SJCRH30 (cell line): ENCODE measurements around the gene NT5C3A. TPM values are rescaled to one million over a fixed set of nuclear protein-coding genes. Genes with fewer than 3 reads are reported as not detected.

Experiments
- DNase-seq, 2 experiments: peaks; one replicate each; pipeline ENCODE4 v3.0.0-alpha.2; 2015 to 2020
- H3K27ac ChIP-seq: fragments of 250-450 bp; sonication (Bioruptor Pico); 2 replicates; pipeline ENCODE4 v1.5.1; 2020; ENCODE audit warnings: mild to moderate bottlenecking, moderate library complexity
- H3K27me3 ChIP-seq: fragments of 250-450 bp; sonication (Bioruptor Pico); 2 replicates; pipeline ENCODE4 v1.5.1; 2020; ENCODE audit warnings: mild to moderate bottlenecking, moderate library complexity
- H3K36me3 ChIP-seq: fragments of 250-450 bp; sonication (Bioruptor Pico); 2 replicates; pipeline ENCODE4 v1.5.1; 2020; ENCODE audit warnings: mild to moderate bottlenecking, moderate library complexity
- H3K4me1 ChIP-seq: fragments of 250-450 bp; sonication (Bioruptor Pico); 2 replicates; pipeline ENCODE4 v1.5.1; 2020; ENCODE audit warnings: mild to moderate bottlenecking, moderate library complexity
- H3K4me3 ChIP-seq: fragments of 250-450 bp; sonication (Bioruptor Pico); 2 replicates; pipeline ENCODE4 v1.5.1; 2020; ENCODE audit warnings: mild to moderate bottlenecking, moderate library complexity
- H3K9me3 ChIP-seq: fragments of 250-450 bp; sonication (Bioruptor Pico); replicated peaks from 2 replicates; pipeline ENCODE4 v1.5.1; 2020; ENCODE audit warnings: mild to moderate bottlenecking, moderate library complexity
- total RNA-seq: library from RNA; depleted of rRNA; stranded (reverse); fragments of >200 nt; shearing (Covaris generic); gene quantifications from 2 replicates; pipeline ENCODE4 v1.2.3, GENCODE V29; 2014

NT5C3A gene
- total RNA-seq, 1 experiment from 2014 or later = 45.1 TPM

GRCh38 chr7:33062782-33063443, 337 bp upstream of the NT5C3A start:
- H3K4me3 ChIP-seq = peak overlapping the region; percentile 96
- H3K27ac ChIP-seq = peak overlapping the region; percentile 88
- peaks cover 3% of the 10 kb centered on the region; the same call in 1 of the 2 replicates for H3K4me1 ChIP-seq
- no peaks in the 10 kb centered on the region for H3K27me3 ChIP-seq
- peaks cover 4% of the 10 kb centered on the region; the same call in 1 of the 2 replicates for H3K9me3 ChIP-seq
- peaks cover 5% of the 10 kb centered on the region; the same call in 1 of the 2 replicates for H3K36me3 ChIP-seq
- DNase-seq = peak; percentile 96 to 97

GRCh38 chr7:33061282-33061937, 1.2 kb downstream of the NT5C3A start:
- H3K9me3 ChIP-seq = peaks cover 4% of the 10 kb centered on the region; the same call in 1 of the 2 replicates
- peaks cover 3% of the 10 kb centered on the region; the same call in 1 of the 2 replicates for H3K4me1 ChIP-seq
- peak overlapping the region; percentile 88; the same call in 1 of the 2 replicates for H3K27ac ChIP-seq
- DNase-seq = peak in 1 of 2 experiments; percentile 8
- peaks cover 5% of the 10 kb centered on the region; the same call in 1 of the 2 replicates for H3K36me3 ChIP-seq
- H3K27me3 ChIP-seq = no peaks in the 10 kb centered on the region
- H3K4me3 ChIP-seq = peak overlapping the region; percentile 96

DNA sequence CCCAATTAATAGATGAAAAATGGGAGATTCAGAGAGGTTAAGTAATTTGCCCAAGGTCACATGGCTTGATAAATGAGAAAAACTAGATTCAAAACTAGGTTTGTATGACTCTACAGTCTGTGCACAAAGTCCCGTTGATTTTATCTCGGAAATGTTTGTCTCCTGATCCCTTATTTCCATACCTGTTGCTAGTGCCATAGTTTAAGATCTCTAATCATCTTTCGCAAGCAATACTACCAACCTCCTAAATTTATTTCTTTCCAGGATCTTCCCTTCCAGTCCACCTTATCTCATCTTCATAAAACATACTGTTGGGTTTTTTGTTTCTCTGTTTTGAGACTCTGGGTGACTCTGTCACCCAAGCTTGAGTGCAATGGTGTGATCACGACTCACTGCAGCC, 2.9 kb downstream of the NT5C3A start:
- H3K27me3 ChIP-seq = no peaks in the 10 kb centered on the region
- no peak overlapping the region for H3K4me3 ChIP-seq
- H3K9me3 ChIP-seq = no peaks in the 10 kb centered on the region
- H3K27ac ChIP-seq = no peak overlapping the region
- peaks cover 3% of the 10 kb centered on the region; the same call in 1 of the 2 replicates for H3K4me1 ChIP-seq
- peaks cover 5% of the 10 kb centered on the region; the same call in 1 of the 2 replicates for H3K36me3 ChIP-seq
- DNase-seq = no peak

GRCh38 chr7:33055158-33055557, 7.4 kb downstream of the NT5C3A start:
- H3K27me3 ChIP-seq = no peaks in the 10 kb centered on the region
- H3K4me3 ChIP-seq = no peak overlapping the region
- H3K4me1 ChIP-seq = no peaks in the 10 kb centered on the region
- DNase-seq = no peak
- no peaks in the 10 kb centered on the region for H3K9me3 ChIP-seq
- H3K36me3 ChIP-seq = peaks cover 5% of the 10 kb centered on the region; the same call in 1 of the 2 replicates
- no peak overlapping the region for H3K27ac ChIP-seq

DNA sequence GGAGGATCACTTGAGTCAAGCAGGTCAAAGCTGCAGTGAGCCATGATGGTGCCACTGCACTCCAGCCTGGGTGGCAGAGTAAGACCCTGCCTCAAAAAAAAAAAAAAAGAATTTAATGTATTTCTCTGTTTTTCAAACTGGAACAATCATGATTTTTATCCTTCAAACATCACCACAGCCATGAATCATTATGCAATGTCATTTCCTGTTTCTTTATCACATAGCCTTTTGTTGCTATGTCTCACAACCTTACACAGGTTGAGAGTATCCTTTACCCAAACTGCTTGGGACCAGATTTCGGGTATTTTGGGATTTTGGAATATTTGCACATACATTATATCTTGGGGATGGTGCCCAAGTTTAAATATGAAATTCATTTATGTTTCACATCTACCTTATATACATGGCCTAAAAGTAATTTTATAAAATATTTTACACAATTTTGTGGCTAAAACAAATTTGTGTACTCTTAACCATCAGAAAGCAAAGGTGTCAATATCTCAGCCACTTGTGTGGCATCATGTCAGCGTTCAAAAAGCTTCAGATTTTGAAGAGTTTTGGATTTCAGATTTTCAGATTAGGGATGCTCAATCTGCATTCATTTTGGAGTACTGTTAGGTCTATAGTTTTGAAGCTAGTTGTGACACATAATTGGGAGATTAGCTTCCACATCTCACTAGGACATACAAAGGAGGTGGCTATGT, 8.2 kb downstream of the NT5C3A start:
- Histone ChIP-seq H3K27me3 (no peaks in the 10 kb centered on the region), H3K4me1 (no peaks in the 10 kb centered on the region), H3K4me3 (no peak overlapping the region), H3K9me3 (no peaks in the 10 kb centered on the region), H3K27ac (no peak overlapping the region), H3K36me3 (peaks cover 5% of the 10 kb centered on the region; the same call in 1 of the 2 replicates)
- DNase-seq = no peak

DNA sequence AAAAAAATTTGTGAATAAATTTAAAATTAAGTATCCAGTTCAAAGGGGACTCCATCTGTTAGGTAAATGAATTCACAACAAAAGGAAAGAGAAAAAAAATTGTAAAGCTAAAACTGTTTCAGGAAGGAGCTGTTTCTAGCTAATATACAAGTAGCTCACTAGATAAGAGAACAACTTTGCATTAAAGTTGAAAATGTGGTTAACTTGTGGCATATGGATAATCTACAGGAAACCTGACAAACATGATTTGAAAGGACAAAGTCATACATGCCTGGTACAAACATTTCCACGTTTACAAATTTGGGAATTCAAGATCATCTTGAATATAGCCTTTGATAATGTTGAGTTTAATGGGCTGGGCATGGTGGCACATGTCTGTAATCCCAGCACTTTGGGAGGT, 8.9 kb downstream of the NT5C3A start:
- H3K4me1 ChIP-seq = no peaks in the 10 kb centered on the region

GRCh38 chr7:33050535-33051318, 11.8 kb downstream of the NT5C3A start:
- peak in 1 of 2 experiments; percentile 67 for DNase-seq
- Histone ChIP-seq H3K4me3 (no peak overlapping the region), H3K36me3 (no peaks in the 10 kb centered on the region), H3K9me3 (no peaks in the 10 kb centered on the region), H3K4me1 (no peaks in the 10 kb centered on the region), H3K27ac (no peak overlapping the region), H3K27me3 (no peaks in the 10 kb centered on the region)

More for the DNA sequence above, 8.9 kb downstream of the NT5C3A start:
- no peaks in the 10 kb centered on the region for H3K36me3 ChIP-seq
- DNase-seq = no peak
- no peak overlapping the region for H3K27ac ChIP-seq
- no peak overlapping the region for H3K4me3 ChIP-seq
- no peaks in the 10 kb centered on the region for H3K9me3 ChIP-seq
- no peaks in the 10 kb centered on the region for H3K27me3 ChIP-seq

- Histone ChIP-seq H3K36me3 (no peaks in the 10 kb centered on the region), H3K4me1 (no peaks in the 10 kb centered on the region), H3K27me3 (no peaks in the 10 kb centered on the region), H3K9me3 (no peaks in the 10 kb centered on the region), H3K27ac (no peak overlapping the region), H3K4me3 (no peak overlapping the region)
- no peak for DNase-seq
Observed at GRCh38 chr7:33048704-33049103, 13.9 kb downstream of the NT5C3A start.

DNA sequence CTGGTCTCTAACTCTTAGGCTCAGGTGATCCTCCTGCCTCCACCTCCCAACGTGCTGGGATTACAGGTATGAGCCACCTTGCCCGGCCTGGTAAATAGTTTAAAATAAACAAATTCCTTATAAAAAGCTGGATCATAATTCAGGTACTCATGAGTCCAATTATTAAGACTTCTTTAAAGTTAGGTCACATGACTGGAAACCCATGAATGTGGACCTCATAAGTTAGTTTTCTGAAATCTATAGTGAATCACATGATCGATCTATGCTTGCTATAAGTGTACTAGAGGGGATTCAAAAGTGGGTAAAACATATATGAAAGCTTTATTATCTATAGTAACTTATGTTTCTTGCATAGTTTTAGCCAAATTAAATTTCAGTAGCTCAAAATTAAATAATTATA, 14.3 kb downstream of the NT5C3A start:
- Histone ChIP-seq H3K27ac (no peak overlapping the region), H3K27me3 (no peaks in the 10 kb centered on the region), H3K9me3 (no peaks in the 10 kb centered on the region), H3K4me1 (no peaks in the 10 kb centered on the region), H3K36me3 (no peaks in the 10 kb centered on the region), H3K4me3 (no peak overlapping the region)
- no peak for DNase-seq

GRCh38 chr7:33044986-33045385, 17.6 kb downstream of the NT5C3A start:
- H3K4me3 ChIP-seq = no peak overlapping the region
- H3K9me3 ChIP-seq = no peaks in the 10 kb centered on the region
- H3K27me3 ChIP-seq = no peaks in the 10 kb centered on the region
- no peak overlapping the region for H3K27ac ChIP-seq
- no peaks in the 10 kb centered on the region for H3K4me1 ChIP-seq
- no peak for DNase-seq
- H3K36me3 ChIP-seq = no peaks in the 10 kb centered on the region

DNA sequence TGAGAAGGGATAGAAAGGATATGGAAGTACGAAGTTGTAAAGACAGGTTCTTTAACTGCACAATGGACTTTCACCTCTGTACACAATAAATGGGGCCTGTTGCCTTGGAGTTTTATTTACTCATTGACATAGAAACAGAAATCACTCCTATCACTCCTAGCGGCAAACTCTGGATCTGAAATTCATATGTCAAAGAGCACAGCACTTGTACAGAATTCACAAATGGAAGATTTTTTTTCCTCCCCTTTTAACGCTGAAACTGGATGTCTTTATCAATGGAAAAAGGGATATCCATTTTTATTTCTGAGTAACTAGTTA, 18.2 kb downstream of the NT5C3A start:
- Histone ChIP-seq H3K9me3 (no peaks in the 10 kb centered on the region), H3K27me3 (no peaks in the 10 kb centered on the region), H3K27ac (no peak overlapping the region), H3K36me3 (no peaks in the 10 kb centered on the region), H3K4me3 (no peak overlapping the region), H3K4me1 (no peaks in the 10 kb centered on the region)
- no peak for DNase-seq

DNA sequence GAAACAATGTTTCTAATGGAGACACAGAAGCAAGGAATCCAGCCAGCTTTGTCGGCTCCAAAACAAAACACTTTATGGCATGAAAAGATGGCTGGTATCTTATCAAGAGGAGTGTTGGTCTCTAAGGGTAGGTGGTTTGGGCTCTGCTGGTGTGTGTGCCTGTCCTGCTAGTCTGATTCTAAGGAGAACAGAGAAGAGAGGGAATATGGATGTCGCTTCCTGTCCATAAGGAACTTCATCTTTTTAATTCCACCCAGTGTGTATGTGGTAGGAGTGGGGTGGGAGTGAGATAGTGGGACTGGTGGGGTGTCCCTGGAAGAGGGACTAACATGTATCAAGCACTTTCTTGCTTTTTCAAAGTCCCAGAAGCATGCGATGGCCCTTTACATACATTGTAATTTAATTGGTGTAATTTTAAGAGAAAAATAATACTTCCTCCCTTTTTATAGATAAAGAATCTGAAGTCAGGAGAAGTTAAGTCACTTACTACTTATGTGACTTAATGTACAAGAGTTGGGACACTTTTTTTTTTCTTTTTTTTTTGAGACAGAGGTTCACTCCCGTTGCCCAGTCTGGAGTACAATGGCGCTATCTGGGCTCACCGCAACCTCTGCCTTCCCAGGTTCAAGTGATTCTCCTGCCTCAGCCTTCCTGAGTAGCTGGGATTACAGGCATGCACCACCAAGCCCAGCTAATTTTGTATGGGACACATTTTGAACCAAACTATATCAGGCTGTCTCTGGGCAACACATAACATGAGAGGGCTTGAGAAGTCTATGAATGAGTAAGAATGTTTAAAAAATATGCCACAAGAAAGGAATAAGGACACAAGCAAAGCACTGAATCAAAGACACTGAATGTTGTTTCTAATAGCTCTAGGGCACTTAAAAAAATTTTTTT, 18.8 kb downstream of the NT5C3A start:
- Histone ChIP-seq H3K4me3 (no peak overlapping the region), H3K9me3 (no peaks in the 10 kb centered on the region), H3K27me3 (no peaks in the 10 kb centered on the region), H3K36me3 (no peaks in the 10 kb centered on the region; the same call in 1 of the 2 replicates), H3K27ac (no peak overlapping the region), H3K4me1 (no peaks in the 10 kb centered on the region)
- DNase-seq = no peak

DNA sequence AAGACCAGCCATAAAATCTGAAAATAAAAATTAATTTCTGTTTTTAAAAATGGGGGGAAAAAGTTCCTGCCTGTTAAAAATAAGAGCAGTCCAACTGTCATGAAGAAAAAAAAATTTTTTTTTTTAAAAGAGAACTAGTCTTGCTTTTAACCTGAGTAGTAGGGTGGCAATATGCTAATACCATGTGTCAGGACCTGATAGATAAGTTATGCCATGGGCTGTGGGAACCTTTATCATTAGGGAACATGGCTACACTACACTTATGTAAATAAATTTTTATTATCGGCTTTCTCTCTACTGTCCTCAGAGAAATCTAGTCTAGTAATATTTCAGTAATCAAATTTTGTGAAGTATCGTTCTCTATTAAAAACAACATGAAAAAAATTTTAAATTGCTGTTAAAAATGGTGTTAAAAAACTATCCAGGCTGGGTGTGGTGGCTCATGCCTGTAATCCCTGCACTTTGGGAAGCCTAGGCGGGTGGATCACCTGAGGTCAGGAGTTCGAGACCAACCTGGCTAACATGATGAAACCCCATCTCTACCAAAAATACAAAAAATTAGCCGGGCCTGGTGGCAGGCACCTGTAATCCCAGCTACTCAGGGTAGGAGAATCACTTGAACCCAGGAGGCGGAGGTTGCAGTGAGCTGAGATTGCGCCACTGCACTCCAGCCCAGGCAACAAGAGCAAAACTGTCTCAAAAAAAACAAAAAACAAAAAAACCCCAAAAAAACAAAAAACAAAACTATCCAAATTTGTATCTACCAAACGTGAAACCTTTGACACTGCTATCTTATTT, 20.7 kb downstream of the NT5C3A start:
- Histone ChIP-seq H3K36me3 (no peaks in the 10 kb centered on the region; the same call in 1 of the 2 replicates), H3K27me3 (no peaks in the 10 kb centered on the region), H3K27ac (no peak overlapping the region), H3K9me3 (no peaks in the 10 kb centered on the region), H3K4me1 (no peaks in the 10 kb centered on the region), H3K4me3 (no peak overlapping the region)
- DNase-seq = no peak
